GM21825 (cell line): ENCODE results near the gene NRXN2.

Experiments
- ATAC-seq: cut with Tn5 transposase; IDR thresholded peaks from one replicate; pipeline ENCODE4 v1.9.1; 2021; ENCODE audit warnings: mild to moderate bottlenecking, moderate library complexity; ENCODE audit not compliant: unreplicated experiment

NRXN2 gene

DNA sequence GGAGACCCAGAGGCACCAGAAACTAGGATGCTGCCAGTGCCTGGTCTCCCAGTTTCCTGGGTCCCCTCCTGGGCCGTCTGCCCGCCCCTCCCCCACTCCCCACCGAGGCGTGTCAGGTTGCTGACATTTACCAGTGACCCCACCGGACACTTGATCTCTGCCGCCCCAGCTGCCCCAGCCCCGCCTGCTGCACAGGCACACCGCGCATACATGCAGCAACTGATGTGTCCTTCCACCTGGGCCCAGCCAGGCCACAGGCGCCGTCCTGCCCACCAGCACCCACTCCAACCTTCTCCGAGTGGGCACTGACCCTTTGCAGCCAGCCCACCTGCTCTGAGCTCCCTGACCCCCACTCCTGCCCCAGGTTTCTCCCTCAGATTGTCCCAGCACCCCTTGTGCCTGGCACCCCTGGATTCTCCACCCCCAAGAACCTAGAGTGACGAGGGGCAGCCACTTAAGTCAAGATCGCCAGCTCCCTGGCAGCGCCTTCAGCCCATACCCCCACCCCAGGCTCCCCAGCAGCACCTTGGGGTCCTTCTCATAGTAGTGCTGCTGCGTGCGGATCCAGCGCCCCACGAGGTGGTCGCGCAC lies 36.2 kb upstream of the NRXN2 start:
- ATAC-seq = no peak

GRCh38 chr11:64758330-64759079 lies 35.5 kb upstream of the NRXN2 start:
- ATAC-seq = no peak

GRCh38 chr11:64757549-64758329 lies 34.7 kb upstream of the NRXN2 start:
- ATAC-seq = no peak

DNA sequence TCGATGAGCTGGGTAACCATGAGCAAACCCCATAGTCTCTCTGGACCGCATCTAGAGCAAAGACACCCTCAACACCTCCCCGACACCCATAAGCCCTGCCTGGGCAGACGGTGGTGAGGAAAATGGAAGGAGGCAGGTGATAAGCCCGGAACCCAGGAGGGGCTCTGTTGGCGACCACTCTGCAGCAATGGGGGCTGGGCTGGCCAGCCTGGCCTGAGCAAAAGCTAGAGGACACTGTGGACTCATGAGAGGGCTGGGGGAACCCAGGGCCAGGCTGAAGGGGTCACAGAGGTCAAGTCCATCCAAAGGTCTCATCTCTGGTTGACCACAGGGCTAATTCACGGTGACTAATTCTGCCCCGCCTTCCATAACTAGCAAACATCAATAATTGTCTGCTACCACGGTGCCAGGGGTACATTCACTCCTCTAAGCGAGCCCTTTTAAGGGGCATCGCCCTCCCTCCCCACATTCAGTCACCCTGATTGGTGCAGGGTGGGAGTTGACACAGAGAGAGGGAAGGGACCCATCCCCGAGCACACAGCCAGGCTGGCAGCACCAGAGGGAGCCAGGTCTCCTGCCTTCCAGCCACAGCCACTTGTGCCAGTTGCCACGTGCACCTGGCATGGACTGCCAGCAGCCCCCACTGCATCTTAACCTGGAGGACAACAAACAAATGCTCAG lies 32.8 kb upstream of the NRXN2 start:
- ATAC-seq = no peak

DNA sequence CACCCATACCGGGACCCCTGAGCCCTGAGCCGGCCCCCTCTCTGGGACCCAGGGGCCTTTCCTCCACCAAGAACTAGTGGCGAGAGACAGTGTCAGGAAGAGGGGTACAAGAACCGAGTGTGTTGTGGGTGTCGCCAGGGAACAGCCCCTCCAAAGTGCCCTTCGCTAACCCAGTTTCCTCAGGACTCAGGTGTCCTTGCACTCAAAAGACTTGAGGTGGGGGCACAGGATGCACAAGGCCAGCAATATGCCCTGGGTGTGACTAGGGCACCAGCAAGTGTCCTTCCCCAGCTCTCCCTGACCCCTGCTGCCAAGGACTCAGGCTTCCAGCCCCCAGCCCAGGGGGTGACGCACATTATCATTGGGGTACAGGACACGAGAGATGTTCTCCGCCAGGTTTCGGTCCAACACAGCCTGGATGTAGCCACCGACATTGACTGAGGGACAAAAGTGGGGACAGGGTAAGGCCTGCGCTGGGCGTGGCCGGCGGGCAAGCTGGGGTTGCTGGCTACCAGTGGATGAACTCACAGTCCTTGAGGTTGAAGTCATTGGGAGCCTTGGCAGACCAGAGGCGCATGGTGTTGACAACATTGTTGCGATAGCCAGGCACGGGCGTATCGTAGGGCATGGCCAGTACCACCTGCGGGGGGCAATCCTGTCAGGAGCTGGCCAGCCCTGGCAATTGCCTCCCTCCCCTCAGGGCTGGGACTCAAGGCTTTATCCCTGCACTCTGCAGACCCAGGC lies 32.1 kb upstream of the NRXN2 start:
- ATAC-seq = no peak

DNA sequence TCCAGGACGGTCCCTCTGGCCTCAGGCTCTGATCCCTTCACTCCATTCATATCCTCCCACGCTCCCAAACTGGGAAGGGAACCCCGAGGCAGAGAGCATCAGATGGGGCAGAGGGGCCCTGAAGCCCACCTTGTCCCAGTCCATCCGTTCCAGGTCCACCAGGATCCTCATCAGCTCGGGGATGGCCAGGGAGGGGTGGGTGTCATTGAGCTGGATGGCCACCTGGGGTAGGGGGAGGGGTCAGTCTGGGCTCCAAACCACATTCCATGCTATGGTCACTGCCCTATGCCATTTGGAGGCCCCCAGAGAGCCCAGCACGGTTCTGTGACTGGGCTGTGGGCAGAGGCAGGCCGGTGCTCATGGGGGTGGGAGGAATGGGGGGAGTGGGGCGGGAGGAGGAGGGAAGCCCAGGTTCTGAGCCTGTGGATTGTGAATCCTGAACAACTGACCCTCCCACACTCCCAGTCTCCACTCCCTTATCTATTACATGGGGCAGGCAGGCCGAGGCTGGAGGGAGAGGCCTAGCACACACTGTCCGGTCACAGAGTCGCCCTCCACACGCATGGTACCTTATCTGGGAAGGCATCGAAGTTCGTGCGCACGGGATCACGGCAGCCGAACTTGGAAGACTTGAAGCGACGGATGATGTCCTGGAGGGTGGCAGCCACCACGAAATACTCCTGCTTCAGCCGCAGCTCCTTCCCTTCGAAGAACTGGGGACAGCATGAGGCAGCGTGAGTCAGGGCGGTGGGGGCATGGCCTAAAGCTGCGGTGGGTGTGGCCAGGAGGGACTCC lies 31.3 kb upstream of the NRXN2 start:
- ATAC-seq = no peak

DNA sequence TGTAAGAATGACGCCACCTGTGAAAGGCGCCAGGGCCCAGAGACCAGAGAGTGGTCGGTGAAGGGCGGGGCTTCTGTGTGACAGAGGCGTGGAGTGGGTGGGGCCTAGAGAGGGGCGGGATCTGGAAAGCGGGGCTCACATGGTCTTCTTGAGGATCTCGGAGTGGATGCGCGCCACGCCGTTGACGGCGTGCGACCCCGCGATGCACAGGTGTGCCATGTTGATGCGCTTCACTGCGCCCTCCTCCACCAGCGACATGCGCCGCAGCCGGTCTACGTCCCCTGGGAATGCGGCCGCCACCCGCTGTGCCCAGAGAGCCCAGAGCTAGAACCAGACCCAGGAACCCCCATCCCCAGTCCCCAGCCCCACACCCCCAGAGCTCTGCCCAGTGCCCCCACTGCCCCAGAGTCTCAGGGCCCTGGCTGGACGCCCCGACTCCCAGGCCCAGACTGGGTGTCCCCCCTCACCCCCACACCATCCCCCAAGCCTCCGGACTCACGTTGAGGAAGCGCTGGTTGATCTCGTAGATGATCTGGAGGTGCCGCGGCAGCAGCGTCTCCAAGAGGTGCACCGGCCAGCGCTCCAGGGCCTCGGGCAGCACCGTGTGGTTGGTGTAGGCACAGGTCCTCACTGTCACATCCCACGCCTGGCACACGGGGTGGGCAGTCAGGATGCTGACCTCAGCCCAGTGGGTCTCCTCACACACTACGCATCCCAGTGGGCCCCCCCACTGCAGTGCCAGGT lies 30.6 kb upstream of the NRXN2 start:
- ATAC-seq = no peak

- ATAC-seq = no peak
These were observed 30.0 kb upstream of the NRXN2 start for GRCh38 chr11:64753019-64753379.

DNA sequence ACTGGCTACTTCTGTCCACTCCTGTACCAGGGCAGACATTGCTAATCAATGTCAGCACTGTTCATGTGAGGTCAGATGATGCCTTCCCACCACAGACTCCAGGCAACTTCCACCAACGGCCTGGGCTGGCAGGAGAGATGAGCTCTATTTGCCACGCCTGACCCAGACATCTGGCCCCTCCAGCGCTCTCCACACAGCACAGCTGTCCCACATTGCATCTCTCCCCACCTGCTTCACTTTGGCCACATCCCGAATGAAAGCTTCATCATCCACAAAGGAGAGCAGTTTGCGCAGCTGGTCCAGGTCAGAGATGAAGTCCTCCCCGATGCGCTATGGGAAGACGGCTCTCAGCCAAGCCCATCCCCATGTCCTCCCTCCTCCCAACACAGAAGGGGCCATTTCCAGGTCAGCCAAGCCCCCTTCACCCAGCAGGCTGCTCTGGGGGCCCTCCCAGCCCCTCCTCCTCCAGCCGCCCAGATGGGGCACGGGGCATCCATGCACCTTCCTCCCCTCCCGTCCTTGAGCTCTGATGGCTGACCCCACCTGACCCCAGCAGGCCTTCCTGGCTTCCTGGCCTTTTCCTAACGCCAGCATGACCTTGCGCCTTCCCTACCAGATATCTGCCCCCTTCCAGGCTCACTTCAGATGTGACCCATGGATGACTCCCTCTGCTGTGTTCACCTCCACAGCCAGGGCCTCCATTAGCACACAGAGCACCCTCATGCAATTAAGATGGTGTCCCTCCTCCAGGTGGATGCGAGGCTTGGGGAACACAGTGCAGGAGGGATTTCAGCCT lies 29.4 kb upstream of the NRXN2 start:
- ATAC-seq = no peak

GRCh38 chr11:64751580-64751979 lies 28.6 kb upstream of the NRXN2 start:
- no peak for ATAC-seq

DNA sequence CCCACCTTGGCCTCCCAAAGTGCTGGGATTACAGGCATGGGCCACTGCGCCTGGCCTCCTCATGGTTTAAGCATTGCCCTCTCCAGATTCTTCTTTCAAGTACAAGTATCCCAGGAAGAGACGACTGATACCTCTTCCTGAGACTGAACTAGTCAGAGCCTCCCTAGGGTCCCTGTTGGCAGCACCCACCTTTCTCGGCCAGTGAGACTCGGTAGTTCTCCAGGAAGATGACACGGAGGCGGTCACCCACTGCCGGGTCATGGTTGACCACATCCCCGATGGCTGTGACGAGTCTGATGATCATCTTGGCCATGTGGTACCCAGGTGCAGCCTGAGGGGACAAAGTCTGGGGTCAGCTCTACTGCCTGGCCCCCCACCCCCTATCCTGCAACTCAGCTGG lies 28.1 kb upstream of the NRXN2 start:
- no peak for ATAC-seq

DNA sequence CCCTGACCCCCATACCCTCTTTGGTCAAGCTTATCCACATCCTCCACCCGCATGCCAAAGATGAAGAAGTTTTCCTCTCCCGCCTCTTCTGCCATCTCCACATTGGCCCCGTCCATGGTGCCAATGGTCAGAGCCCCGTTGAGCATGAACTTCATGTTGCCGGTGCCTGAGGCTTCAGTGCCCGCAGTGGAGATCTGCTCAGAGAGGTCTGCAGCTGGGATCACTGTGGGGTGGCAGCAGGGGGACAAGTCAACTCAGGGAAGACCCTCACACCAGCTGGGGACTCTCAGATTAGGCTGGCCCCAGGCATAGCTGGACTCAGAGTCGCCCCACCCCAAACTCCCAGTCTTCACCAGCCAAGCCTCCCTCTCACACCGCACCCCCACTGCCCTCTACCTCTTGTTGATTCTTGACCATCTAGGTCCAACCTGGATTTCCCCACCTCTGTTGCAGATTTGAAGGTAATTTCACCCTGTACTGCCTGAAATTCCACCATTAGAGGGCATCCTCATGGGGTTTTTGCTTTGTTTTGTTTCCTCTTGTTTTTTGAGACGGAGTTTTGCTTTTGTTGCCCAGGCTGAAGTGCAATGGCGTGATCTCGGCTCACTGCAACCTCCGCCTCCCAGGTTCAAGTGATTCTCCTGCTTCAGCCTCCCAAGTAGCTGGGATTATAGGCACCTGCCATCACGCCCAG lies 27.5 kb upstream of the NRXN2 start:
- no peak for ATAC-seq

DNA sequence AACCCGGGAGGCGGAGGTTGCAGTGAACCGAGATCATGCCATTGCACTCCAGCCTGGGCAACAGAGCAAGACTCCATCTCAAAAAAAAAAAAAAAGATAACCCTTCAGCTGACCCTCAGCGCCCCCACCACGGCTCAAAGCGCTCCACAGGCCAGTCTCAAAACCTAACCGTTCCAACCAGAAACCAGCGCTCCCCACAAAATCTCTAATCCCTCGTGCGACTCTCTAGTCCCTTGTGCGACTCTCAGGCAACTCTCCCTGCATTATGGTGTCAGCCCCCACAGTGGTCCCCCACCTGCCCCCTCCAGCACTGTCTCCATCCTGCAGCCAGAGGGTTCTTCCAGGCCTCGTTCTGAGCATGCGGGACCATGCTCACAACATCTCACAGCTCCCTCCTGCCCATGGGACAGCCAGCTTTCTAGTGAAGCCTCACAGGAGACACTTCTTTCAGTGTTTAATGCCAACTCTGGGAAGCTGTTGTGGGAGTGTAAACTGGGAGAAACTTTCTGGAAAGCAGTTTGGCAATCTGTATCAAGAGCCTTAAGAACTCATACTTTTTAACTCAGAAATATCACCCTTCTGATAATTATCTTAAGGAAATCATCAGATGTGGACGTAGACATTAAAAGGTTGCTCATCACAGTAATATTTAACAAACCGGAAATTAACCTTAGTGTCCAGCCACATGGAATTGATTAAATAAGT lies 25.1 kb upstream of the NRXN2 start:
- ATAC-seq = no peak

GRCh38 chr11:64746486-64746885 lies 23.5 kb upstream of the NRXN2 start:
- no peak for ATAC-seq

DNA sequence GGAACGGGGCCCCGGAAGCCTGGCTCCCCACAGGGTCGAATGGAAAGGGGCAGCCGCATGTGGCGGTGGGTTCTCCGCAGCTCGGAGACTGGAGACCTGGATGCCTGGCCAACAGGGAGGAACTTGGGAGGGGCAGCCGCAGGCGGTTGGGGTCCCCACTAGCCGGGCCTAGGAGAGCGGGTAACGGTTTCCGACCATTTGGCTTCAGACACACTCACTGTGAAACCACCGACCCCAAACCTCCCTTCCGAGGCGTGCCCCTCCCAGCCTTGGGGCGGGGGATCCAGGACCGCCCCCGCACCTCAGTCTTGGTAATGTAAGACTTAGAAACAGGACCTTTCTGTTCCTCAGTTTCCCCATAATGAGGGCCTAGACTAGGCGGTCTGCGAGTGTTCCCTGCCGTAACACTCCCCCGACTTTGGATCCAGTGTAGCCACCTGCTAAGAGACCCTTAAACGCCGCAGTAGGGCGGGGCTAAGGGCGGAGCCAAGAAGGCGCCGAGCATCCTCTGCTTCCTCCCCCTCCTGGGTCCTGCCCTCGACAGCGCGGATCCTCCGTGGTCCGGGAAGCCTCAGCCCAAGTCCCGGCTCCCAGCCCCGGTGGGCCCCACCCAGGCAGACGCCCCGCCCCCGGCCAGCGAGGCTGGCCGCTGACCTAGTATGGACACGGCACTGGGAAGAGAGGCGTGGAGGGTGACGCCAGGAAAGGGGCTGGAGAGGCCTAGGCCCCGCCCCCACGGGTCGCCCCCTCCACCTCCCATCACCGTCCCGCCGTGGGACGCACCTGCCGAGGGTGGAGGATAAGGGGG lies 22.7 kb upstream of the NRXN2 start:
- no peak for ATAC-seq

DNA sequence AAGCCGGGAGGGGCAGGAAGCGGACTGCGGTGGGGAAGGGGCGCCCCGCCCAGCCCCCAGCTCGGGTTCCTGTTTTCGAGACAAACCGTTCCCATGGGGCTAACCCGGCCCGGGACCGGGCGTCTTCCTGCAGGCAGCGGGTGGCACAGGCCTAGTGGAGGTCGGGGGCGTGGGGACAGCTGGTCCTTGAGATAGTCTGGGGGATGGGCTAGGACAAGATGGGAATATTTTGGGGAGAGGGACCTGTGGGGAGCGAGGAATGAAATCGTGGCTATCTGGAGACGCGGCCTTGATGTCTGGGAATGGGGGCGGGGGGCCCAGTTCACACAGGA lies 22.2 kb upstream of the NRXN2 start:
- no peak for ATAC-seq
